Keratinocyte (primary cell): ENCODE measurements around the gene ASTN1.

ENCODE experiments used
- CTCF ChIP-seq, 3 experiments: IDR thresholded peaks in 1 of 3; conservative IDR thresholded peaks in 1 of 3; optimal IDR thresholded peaks in 1 of 3; 2 replicates in 2 of 3; 3 replicates in 1 of 3; pipeline versions ENCODE3 to v1.5.1; 2011; ENCODE audit warnings: low read length in 3 of 3, mild to moderate bottlenecking in 3 of 3, moderate library complexity in 2 of 3, control low read depth in 1 of 3, inconsistent platforms in 1 of 3; ENCODE audit not compliant: insufficient read depth in 2 of 3; ENCODE audit errors: extremely low read depth in 1 of 3
- EZH2 ChIP-seq: IDR thresholded peaks from one replicate; pipeline ENCODE4 v1.6.1; 2012; ENCODE audit warnings: inconsistent platforms, mild to moderate bottlenecking, low read length, moderate library complexity

- TF ChIP-seq CTCF (optimal IDR thresholded peaks at IDR 0.05 in 1 of 3, IDR thresholded peaks at IDR 0.05 in 1 of 3, conservative IDR thresholded peaks at IDR 0.05 in 1 of 3; ENCODE audit: extremely low read depth in 1 of 3, insufficient read depth in 2 of 3, low read length in 3 of 3) (no peak), EZH2 (no peak)
These were observed 180.8 kb downstream of the ASTN1 start for GRCh38 chr1:176983731-176984130.
